Stimulated activated naive B cell treated with anti-CD40 and anti-IgM and Interleukin-4, amounts not matched to agents 10 μg/mL and 1 μg/mL and 100 μg/mL, for 72 hours (primary cell): ENCODE measurements around the gene TIMP2.
"Not testable (repeated sequence)": the region's sequence is repeated elsewhere in the genome, so short reads cannot be mapped to it uniquely, and the experiment has no call there.

Source experiments
- ATAC-seq, 2 donors: fragments of 150-1000 bp; cut with Tn5 transposase; replicated peaks; 2 replicates each; pipeline ENCODE4 v1.10.0; 2021; ENCODE audit warnings: moderate library complexity in 1 of 2
- DNase-seq: peaks from one replicate; pipeline ENCODE4 v3.0.0; 2021
- H3K27ac Mint-ChIP-seq: one replicate; pipeline ENCODE4 v1.8.0; 2022; ENCODE audit warnings: mild to moderate bottlenecking, mixed read lengths
- H3K27me3 Mint-ChIP-seq, 2 donors: one replicate each; pipeline ENCODE4 v1.8.0; 2022; ENCODE audit warnings: mixed read lengths in 2 of 2
- H3K36me3 Mint-ChIP-seq, 2 donors: one replicate each; pipeline ENCODE4 v1.8.0; 2022; ENCODE audit warnings: mixed read lengths in 2 of 2, mild to moderate bottlenecking in 1 of 2
- H3K4me1 Mint-ChIP-seq, 2 donors: one replicate each; pipeline ENCODE4 v1.8.0; 2022; ENCODE audit warnings: mixed read lengths in 2 of 2, mild to moderate bottlenecking in 1 of 2
- H3K4me3 Mint-ChIP-seq, 2 donors: one replicate each; pipeline ENCODE4 v1.8.0; 2022; ENCODE audit warnings: mild to moderate bottlenecking in 2 of 2, mixed read lengths in 2 of 2, moderate library complexity in 1 of 2
- H3K9me3 Mint-ChIP-seq, 2 donors: one replicate each; pipeline ENCODE4 v1.8.0; 2022; ENCODE audit warnings: mixed read lengths in 2 of 2, mild to moderate bottlenecking in 1 of 2

The TIMP2 gene

GRCh38 chr17:78915872-78916632 lies 9.1 kb downstream of the TIMP2 start:
- peak overlapping the region; percentile 20 to 61 for H3K4me3 Mint-ChIP-seq
- H3K27ac Mint-ChIP-seq = peak overlapping the region; percentile 93
- H3K9me3 Mint-ChIP-seq = no peaks in the 10 kb centered on the region
- no peaks in the 10 kb centered on the region for H3K36me3 Mint-ChIP-seq
- H3K27me3 Mint-ChIP-seq = peaks cover 0 to 8% of the 10 kb centered on the region in 2 donors
- peak; percentile 42 to 65 for ATAC-seq
- H3K4me1 Mint-ChIP-seq = peaks cover 24 to 41% of the 10 kb centered on the region in 2 donors
- DNase-seq = no peak

DNA sequence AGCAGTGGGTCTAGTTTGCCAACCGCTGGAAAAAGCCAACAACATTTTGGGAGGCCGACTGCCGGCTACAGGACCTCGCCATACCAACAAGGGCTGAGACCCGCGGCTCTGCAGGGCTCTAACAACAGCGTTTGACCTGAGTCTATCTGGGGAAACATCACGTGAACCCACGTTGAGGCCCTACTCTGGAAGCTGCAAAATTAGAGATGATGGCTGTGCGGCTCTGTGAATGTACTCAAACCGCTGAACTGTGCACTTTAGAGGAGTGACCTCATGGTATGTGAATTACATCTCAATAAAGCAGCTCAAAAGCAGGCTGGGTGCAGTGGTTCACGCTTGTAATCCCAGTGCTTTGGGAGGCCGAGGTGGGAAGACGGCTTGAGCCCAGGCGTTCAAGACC lies 12.1 kb downstream of the TIMP2 start:
- Mint-ChIP-seq H3K9me3 (no peaks in the 10 kb centered on the region), H3K4me1 (peaks cover 21 to 37% of the 10 kb centered on the region in 2 donors), H3K27ac (no peak overlapping the region), H3K27me3 (peaks cover 0 to 8% of the 10 kb centered on the region in 2 donors), H3K4me3 (no peak overlapping the region), H3K36me3 (no peaks in the 10 kb centered on the region)
- DNase-seq (no peak), ATAC-seq (no peak)

DNA sequence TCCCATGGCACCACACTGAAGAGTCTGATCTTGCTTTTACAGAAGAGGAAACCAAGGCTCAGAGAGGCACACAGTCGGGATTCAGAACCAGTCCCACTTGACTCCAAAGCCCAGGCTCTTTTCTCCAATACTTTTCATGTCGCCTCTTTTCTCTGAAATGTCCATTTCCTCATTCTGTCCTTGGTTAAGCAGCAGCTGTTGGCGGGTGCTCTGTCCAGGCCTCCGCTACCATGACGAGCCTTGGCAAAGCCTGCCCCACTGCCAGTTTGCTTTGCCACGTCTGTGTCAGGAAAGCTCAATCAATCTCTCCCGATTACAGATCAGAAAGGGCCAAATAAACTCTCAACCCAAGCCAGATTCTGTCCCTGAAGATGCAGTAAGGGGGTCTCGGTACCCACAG lies 13.1 kb downstream of the TIMP2 start:
- no peak for ATAC-seq
- no peak for DNase-seq
- H3K4me3 Mint-ChIP-seq = no peak overlapping the region
- H3K36me3 Mint-ChIP-seq = no peaks in the 10 kb centered on the region
- no peak overlapping the region for H3K27ac Mint-ChIP-seq
- peaks cover 16 to 29% of the 10 kb centered on the region in 2 donors for H3K4me1 Mint-ChIP-seq
- H3K9me3 Mint-ChIP-seq = no peaks in the 10 kb centered on the region
- H3K27me3 Mint-ChIP-seq = peaks cover 0 to 8% of the 10 kb centered on the region in 2 donors

GRCh38 chr17:78911543-78911942 lies 13.6 kb downstream of the TIMP2 start:
- not testable (repeated sequence) for H3K4me3 Mint-ChIP-seq, H3K36me3 Mint-ChIP-seq, H3K9me3 Mint-ChIP-seq, H3K27me3 Mint-ChIP-seq, ATAC-seq, DNase-seq, H3K27ac Mint-ChIP-seq
- H3K4me1 Mint-ChIP-seq = peaks cover 14 to 26% of the 10 kb centered on the region in 2 donors

DNA sequence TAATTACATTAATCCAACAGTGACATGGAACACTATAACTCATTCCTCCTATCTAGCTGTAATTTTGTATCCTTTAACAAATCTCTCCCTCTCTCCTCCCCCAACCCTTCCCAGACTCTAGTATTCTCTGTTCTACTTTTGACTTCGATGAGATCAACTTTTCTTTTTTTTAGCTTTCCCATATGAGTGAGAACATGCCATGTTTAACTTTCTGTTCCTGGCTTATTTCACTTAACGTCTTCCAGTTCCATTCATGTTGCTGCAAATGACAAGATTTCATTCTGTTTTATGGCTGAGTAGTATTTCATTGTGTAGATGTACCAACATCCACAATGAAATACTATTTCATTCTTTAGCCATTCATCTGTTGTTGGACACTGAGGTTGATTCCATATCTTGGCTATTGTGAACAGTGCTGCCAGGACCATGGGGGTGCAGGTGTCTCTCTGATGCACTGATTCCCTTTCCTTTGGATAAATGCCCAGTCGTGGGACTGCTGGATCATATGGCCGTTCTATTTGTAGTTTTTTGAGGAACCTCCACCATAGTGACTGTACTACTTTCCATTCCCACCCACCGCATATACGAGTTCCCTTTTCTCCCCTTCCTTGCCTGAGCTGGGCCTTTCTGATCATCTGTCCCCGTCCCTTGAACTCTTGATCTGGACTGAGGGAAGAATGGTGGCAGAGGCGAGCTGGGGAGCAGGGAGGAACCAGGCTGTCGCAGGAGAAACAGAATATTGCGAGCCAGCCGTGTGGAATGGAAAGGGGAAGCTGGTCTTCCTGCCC lies 14.5 kb downstream of the TIMP2 start:
- peak; percentile 59 to 75 for ATAC-seq
- H3K27me3 Mint-ChIP-seq = no peaks in the 10 kb centered on the region

GRCh38 chr17:78908426-78908825 lies 16.8 kb downstream of the TIMP2 start:
- DNase-seq (no peak), ATAC-seq (no peak)
- H3K36me3 Mint-ChIP-seq = no peaks in the 10 kb centered on the region
- no peaks in the 10 kb centered on the region for H3K27me3 Mint-ChIP-seq
- H3K9me3 Mint-ChIP-seq = no peaks in the 10 kb centered on the region
- no peak overlapping the region for H3K4me3 Mint-ChIP-seq
- H3K4me1 Mint-ChIP-seq = peaks cover 11 to 18% of the 10 kb centered on the region in 2 donors
- peak overlapping the region; percentile 66 for H3K27ac Mint-ChIP-seq

More for the DNA sequence above, 14.5 kb downstream of the TIMP2 start:
- no peaks in the 10 kb centered on the region for H3K36me3 Mint-ChIP-seq
- peak overlapping the region; percentile 33 for H3K27ac Mint-ChIP-seq
- no peak for DNase-seq
- peaks cover 9 to 17% of the 10 kb centered on the region in 2 donors for H3K4me1 Mint-ChIP-seq
- H3K9me3 Mint-ChIP-seq = no peaks in the 10 kb centered on the region
- H3K4me3 Mint-ChIP-seq = peak overlapping the region in 1 of 2 donors; percentile 44

DNA sequence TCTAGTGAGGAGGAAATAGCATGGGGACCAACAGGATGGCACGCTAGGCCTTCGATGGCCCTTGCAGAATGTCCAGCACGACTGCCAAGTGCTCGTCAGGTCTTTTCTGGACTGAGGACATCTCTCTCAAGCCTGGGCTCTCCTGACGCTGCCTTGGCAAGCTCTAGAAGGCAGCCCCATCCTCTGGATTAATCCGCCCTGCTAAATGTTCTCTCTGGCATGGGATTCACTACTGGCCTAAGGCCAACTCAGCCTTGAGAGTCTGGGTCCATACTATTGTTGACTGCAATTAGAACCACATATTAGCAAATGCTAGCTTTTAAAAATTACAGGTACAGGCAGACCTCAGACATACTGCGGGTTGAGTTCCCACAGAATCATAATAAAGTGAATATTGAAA lies 19.6 kb downstream of the TIMP2 start:
- Mint-ChIP-seq H3K4me3 (no peak overlapping the region), H3K36me3 (no peaks in the 10 kb centered on the region), H3K27ac (no peak overlapping the region), H3K27me3 (no peaks in the 10 kb centered on the region), H3K9me3 (no peaks in the 10 kb centered on the region), H3K4me1 (peaks cover 11 to 17% of the 10 kb centered on the region in 2 donors)
- no peak for ATAC-seq
- no peak for DNase-seq

- no peaks in the 10 kb centered on the region for H3K27me3 Mint-ChIP-seq
Measured at GRCh38 chr17:78905116-78905515, 20.1 kb downstream of the TIMP2 start.

DNA sequence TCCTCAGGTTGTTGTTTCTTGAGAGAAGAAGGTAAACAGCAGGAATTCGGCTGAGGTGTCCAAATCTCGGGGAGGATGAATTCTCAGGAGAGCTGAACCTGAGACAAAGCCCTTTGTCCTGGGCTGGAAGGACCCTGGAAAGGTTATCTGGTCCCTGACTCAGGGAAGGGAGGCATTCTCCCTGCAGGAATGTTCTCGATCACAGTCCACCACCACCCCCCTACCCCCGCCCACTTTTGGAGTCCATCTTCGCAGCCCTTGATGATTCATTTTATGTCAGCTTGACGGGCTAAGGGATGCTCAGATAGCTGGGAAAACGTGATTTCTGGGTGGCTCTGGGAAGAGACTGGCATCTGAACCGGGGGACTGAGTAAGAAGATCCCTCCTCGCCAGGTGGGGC lies 20.8 kb downstream of the TIMP2 start:
- Mint-ChIP-seq H3K27me3 (no peaks in the 10 kb centered on the region), H3K4me1 (peaks cover 9 to 14% of the 10 kb centered on the region in 2 donors), H3K9me3 (no peaks in the 10 kb centered on the region), H3K4me3 (no peak overlapping the region), H3K36me3 (no peaks in the 10 kb centered on the region), H3K27ac (no peak overlapping the region)
- no peak for ATAC-seq
- DNase-seq = no peak

More at GRCh38 chr17:78905116-78905515, 20.1 kb downstream of the TIMP2 start:
- Mint-ChIP-seq H3K4me1 (peaks cover 9 to 14% of the 10 kb centered on the region in 2 donors), H3K27ac (no peak overlapping the region), H3K36me3 (no peaks in the 10 kb centered on the region), H3K4me3 (no peak overlapping the region), H3K9me3 (no peaks in the 10 kb centered on the region)
- ATAC-seq (no peak), DNase-seq (no peak)

- Mint-ChIP-seq H3K4me1 (peaks cover 9 to 19% of the 10 kb centered on the region in 2 donors), H3K36me3 (no peaks in the 10 kb centered on the region), H3K4me3 (no peak within 1 kb of the TSS), H3K27me3 (no peaks in the 10 kb centered on the region), H3K9me3 (no peaks in the 10 kb centered on the region), H3K27ac (peak within 1 kb of the TSS; percentile 67)
- ATAC-seq = peak; percentile 34 to 66
- DNase-seq = no peak
Measured at GRCh38 chr17:78903101-78903779, 21.9 kb downstream of the TIMP2 start, which contains the start of gene CEP295NL. Gene CEP295NL (minus strand): TSS chr17:78903201. CDS start chr17:78901828, 1,373 bp downstream.

- H3K4me3 Mint-ChIP-seq, DNase-seq, H3K27ac Mint-ChIP-seq, H3K27me3 Mint-ChIP-seq, H3K36me3 Mint-ChIP-seq, H3K9me3 Mint-ChIP-seq, ATAC-seq: not testable (repeated sequence)
- H3K4me1 Mint-ChIP-seq = peaks cover 9 to 19% of the 10 kb centered on the region in 2 donors
Measured at GRCh38 chr17:78902231-78902630, 23.0 kb downstream of the TIMP2 start.

GRCh38 chr17:78901806-78902205 lies 23.4 kb downstream of the TIMP2 start:
- H3K9me3 Mint-ChIP-seq = no peaks in the 10 kb centered on the region
- DNase-seq (no peak), ATAC-seq (no peak)
- peaks cover 9 to 19% of the 10 kb centered on the region in 2 donors for H3K4me1 Mint-ChIP-seq
- no peaks in the 10 kb centered on the region for H3K36me3 Mint-ChIP-seq
- no peak overlapping the region for H3K4me3 Mint-ChIP-seq
- no peaks in the 10 kb centered on the region for H3K27me3 Mint-ChIP-seq
- no peak overlapping the region for H3K27ac Mint-ChIP-seq

DNA sequence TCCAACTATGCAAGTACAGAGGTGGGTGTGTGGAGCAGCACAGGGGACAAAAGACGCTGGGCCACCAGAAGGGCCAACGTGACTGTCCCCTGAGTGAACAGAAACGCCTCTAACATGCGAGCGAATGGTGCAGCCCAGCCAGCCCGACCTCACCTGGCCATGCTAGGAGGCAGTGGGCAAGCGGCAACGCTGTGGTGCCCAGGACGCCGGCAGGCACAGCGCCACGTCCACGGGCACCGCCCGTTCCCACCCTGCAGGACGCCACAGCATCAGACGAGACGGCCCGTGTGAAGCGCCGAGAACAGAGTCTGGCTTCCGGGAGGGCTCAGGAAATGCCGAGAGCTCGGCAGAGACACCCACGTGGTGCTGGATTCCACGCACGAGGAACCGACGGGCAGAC lies 24.4 kb downstream of the TIMP2 start:
- H3K36me3 Mint-ChIP-seq = no peaks in the 10 kb centered on the region
- no peak overlapping the region for H3K4me3 Mint-ChIP-seq
- ATAC-seq = no peak
- H3K9me3 Mint-ChIP-seq = no peaks in the 10 kb centered on the region
- H3K4me1 Mint-ChIP-seq = peaks cover 9 to 19% of the 10 kb centered on the region in 2 donors
- H3K27ac Mint-ChIP-seq = no peak overlapping the region
- no peaks in the 10 kb centered on the region for H3K27me3 Mint-ChIP-seq
- DNase-seq = no peak
